Hepatocyte (in vitro differentiated cells): ENCODE data around the gene PKD2L2. TPM values are rescaled to one million over a fixed set of nuclear protein-coding genes. Genes with fewer than 3 reads are reported as not detected.
"Not testable (repeated sequence)": the region's sequence is repeated elsewhere in the genome, so short reads cannot be mapped to it uniquely, and the experiment has no call there.

Experiments used
- DNase-seq: peaks from one replicate; pipeline ENCODE4 v3.0.0-alpha.2; 2016; ENCODE audit warnings: low spot score
- H2AFZ ChIP-seq: fragments of 200-600 bp; sonication (generic); 2 replicates; pipeline ENCODE4 v1.6.0; 2016; ENCODE audit warnings: antibody characterized with exemption, mild to moderate bottlenecking
- H3K27ac ChIP-seq: fragments of 200-600 bp; sonication (generic); 2 replicates; pipeline ENCODE4 v1.5.1; 2016; ENCODE audit warnings: mild to moderate bottlenecking
- H3K27me3 ChIP-seq: fragments of 200-600 bp; sonication (generic); 2 replicates; pipeline ENCODE4 v1.6.1; 2016
- H3K36me3 ChIP-seq: fragments of 200-600 bp; sonication (generic); replicated peaks from 2 replicates; pipeline ENCODE4 v1.5.1; 2016; ENCODE audit warnings: low read depth; ENCODE audit not compliant: insufficient read depth
- H3K4me1 ChIP-seq: fragments of 200-600 bp; sonication (generic); 2 replicates; pipeline ENCODE4 v1.5.1; 2016; ENCODE audit warnings: mild to moderate bottlenecking, moderate library complexity; ENCODE audit not compliant: insufficient read depth
- H3K4me2 ChIP-seq: fragments of 200-600 bp; sonication (generic); 2 replicates; pipeline ENCODE4 v1.6.0; 2016
- H3K4me3 ChIP-seq: fragments of 200-600 bp; sonication (generic); 2 replicates; pipeline ENCODE4 v1.5.1; 2016; ENCODE audit warnings: mild to moderate bottlenecking
- H3K79me2 ChIP-seq: fragments of 200-600 bp; sonication (generic); 2 replicates; pipeline ENCODE4 v1.6.0; 2017; ENCODE audit warnings: mild to moderate bottlenecking
- H3K9me2 ChIP-seq: fragments of 200-600 bp; sonication (generic); replicated peaks from 2 replicates; pipeline ENCODE4 v1.6.0; 2017; ENCODE audit warnings: mild to moderate bottlenecking; ENCODE audit not compliant: insufficient read depth
- H3K9me3 ChIP-seq: fragments of 200-600 bp; sonication (generic); 2 replicates; pipeline ENCODE4 v1.5.1; 2016; ENCODE audit warnings: low read depth, mild to moderate bottlenecking
- H4K20me1 ChIP-seq: fragments of 200-600 bp; sonication (generic); 2 replicates; pipeline ENCODE4 v1.6.0; 2016; ENCODE audit warnings: mild to moderate bottlenecking; ENCODE audit not compliant: insufficient read depth, poor library complexity, severe bottlenecking
- CTCF ChIP-seq: fragments of 200-600 bp; sonication (generic); IDR thresholded peaks from 2 replicates; pipeline ENCODE4 v1.5.1; 2016; ENCODE audit warnings: antibody characterized with exemption, mild to moderate bottlenecking; ENCODE audit not compliant: poor library complexity
- EZH2 ChIP-seq: fragments of 200-600 bp; sonication (generic); IDR thresholded peaks from 2 replicates; pipeline ENCODE4 v1.6.1; 2016; ENCODE audit warnings: antibody characterized with exemption, mild to moderate bottlenecking, borderline replicate concordance
- EZH2phosphoT487 ChIP-seq: fragments of 200-600 bp; sonication (generic); IDR thresholded peaks from one replicate; pipeline ENCODE4 v1.6.1; 2018; ENCODE audit warnings: antibody characterized with exemption, mild to moderate bottlenecking, low read depth, moderate library complexity; ENCODE audit not compliant: unreplicated experiment, severe bottlenecking
- WGBS: methylation state at CpG from one replicate; pipeline ENCODE4 v1.1.6; 2016; ENCODE audit warnings: low lambda C conversion rate; ENCODE audit errors: missing lambda C conversion rate; 5-methylcytosine and 5-hydroxymethylcytosine counted together
- polyA plus RNA-seq: library from polyadenylated mRNA; unstranded; fragments of >200 nt; fragmentation: Nextera tagmentation; extraction: Ambion mirVana; gene quantifications from 2 replicates; pipeline ENCODE4 v1.2.1, GENCODE V29; 2016
- total RNA-seq: library from RNA; depleted of rRNA; stranded (reverse); fragments of >200 nt; gene quantifications from 2 replicates; pipeline ENCODE4 v1.2.3, GENCODE V29; 2014

PKD2L2 gene
- total and polyA plus RNA-seq, 2 experiments from 2014 or later, result 0.11 TPM; not detected in 1

- Histone ChIP-seq H3K36me3 (no peaks in the 10 kb centered on the region), H3K79me2 (peaks cover 4% of the 10 kb centered on the region), H3K4me3 (no peak overlapping the region), H3K27ac (no peak overlapping the region), H3K4me1 (no peaks in the 10 kb centered on the region), H4K20me1 (no peaks in the 10 kb centered on the region), H2AFZ (no peak overlapping the region), H3K4me2 (no peak overlapping the region), H3K9me3 (no peaks in the 10 kb centered on the region), H3K27me3 (no peaks in the 10 kb centered on the region), H3K9me2 (no peaks in the 10 kb centered on the region)
- WGBS, result 88% methylated on average over 2 of the region's 2 CpGs
- TF ChIP-seq EZH2phosphoT487 (no peak), EZH2 (no peak), CTCF (no peak)
- DNase-seq, result no peak
These were observed 70.9 kb downstream of the PKD2L2 start for GRCh38 chr5:137960141-137960540.

- Histone ChIP-seq H3K4me2 (no peak overlapping the region), H3K9me3 (no peaks in the 10 kb centered on the region), H3K4me3 (no peak overlapping the region), H3K9me2 (no peaks in the 10 kb centered on the region), H3K79me2 (peaks cover 4% of the 10 kb centered on the region), H3K4me1 (no peaks in the 10 kb centered on the region), H4K20me1 (no peaks in the 10 kb centered on the region), H3K27me3 (no peaks in the 10 kb centered on the region), H2AFZ (no peak overlapping the region), H3K36me3 (no peaks in the 10 kb centered on the region), H3K27ac (no peak overlapping the region)
- DNase-seq, result no peak
- TF ChIP-seq EZH2phosphoT487 (no peak), CTCF (no peak), EZH2 (no peak)
- WGBS, result 91% methylated on average over 3 of the region's 3 CpGs
These were observed 71.6 kb downstream of the PKD2L2 start for GRCh38 chr5:137960819-137961218.

GRCh38 chr5:137970384-137970783, 81.1 kb downstream of the PKD2L2 start:
- H3K9me3 ChIP-seq, H3K4me2 ChIP-seq, H3K4me3 ChIP-seq, H3K79me2 ChIP-seq, H3K36me3 ChIP-seq, H3K4me1 ChIP-seq, H3K27ac ChIP-seq, H3K27me3 ChIP-seq, H3K9me2 ChIP-seq, DNase-seq, H4K20me1 ChIP-seq, H2AFZ ChIP-seq: not testable (repeated sequence)
- 98% methylated on average over 4 of the region's 4 CpGs for WGBS

- Histone ChIP-seq H3K4me2 (no peak overlapping the region), H3K27ac (no peak overlapping the region), H3K4me1 (no peaks in the 10 kb centered on the region), H2AFZ (no peak overlapping the region), H3K9me3 (no peaks in the 10 kb centered on the region), H3K79me2 (peaks cover 4% of the 10 kb centered on the region), H4K20me1 (no peaks in the 10 kb centered on the region), H3K27me3 (no peaks in the 10 kb centered on the region), H3K4me3 (no peak overlapping the region), H3K9me2 (no peaks in the 10 kb centered on the region), H3K36me3 (no peaks in the 10 kb centered on the region)
- TF ChIP-seq EZH2phosphoT487 (no peak), EZH2 (no peak), CTCF (no peak)
- DNase-seq, result no peak
- 99% methylated on average over 3 of the region's 3 CpGs for WGBS
These were observed 86.0 kb downstream of the PKD2L2 start for GRCh38 chr5:137975208-137975607.
